Stomach smooth muscle (tissue), 2 donors: ENCODE results near the gene RNH1.

Source experiments
- H3K27ac ChIP-seq: one replicate; pipeline ENCODE4 v1.7.0; 2013; ENCODE audit warnings: mild to moderate bottlenecking, low read length, inconsistent platforms
- H3K27me3 ChIP-seq, 2 donors: one replicate each; pipeline ENCODE4 v1.7.0; 2013; ENCODE audit warnings: low read length in 2 of 2; ENCODE audit not compliant: insufficient read depth in 2 of 2, control insufficient read depth in 1 of 2
- H3K36me3 ChIP-seq, 2 donors: one replicate each; pipeline ENCODE4 v1.7.0; 2013; ENCODE audit warnings: low read length in 2 of 2; ENCODE audit not compliant: control insufficient read depth in 2 of 2, insufficient read depth in 2 of 2
- H3K4me1 ChIP-seq: one replicate; pipeline ENCODE4 v1.7.0; 2013; ENCODE audit warnings: low read length; ENCODE audit not compliant: control insufficient read depth, insufficient read depth
- H3K4me3 ChIP-seq, 2 donors: one replicate each; pipeline ENCODE4 v1.7.0; 2013; ENCODE audit warnings: low read length in 2 of 2
- H3K9ac ChIP-seq, 2 donors: one replicate each; pipeline ENCODE4 v1.7.0; 2013; ENCODE audit warnings: low read length in 2 of 2, mild to moderate bottlenecking in 1 of 2
- H3K9me3 ChIP-seq, 2 donors: one replicate each; pipeline ENCODE4 v1.7.0; 2013; ENCODE audit warnings: low read length in 2 of 2; ENCODE audit not compliant: control insufficient read depth in 2 of 2
- donor health status: healthy.
- donor health status: Pancreatic carcinoma.

RNH1 gene

GRCh38 chr11:461626-462025 lies 45.4 kb downstream of the RNH1 start:
- no peak overlapping the region for H3K9ac ChIP-seq
- no peaks in the 10 kb centered on the region for H3K27me3 ChIP-seq
- H3K4me1 ChIP-seq, result no peaks in the 10 kb centered on the region
- no peak overlapping the region for H3K4me3 ChIP-seq
- no peak overlapping the region for H3K27ac ChIP-seq
- H3K9me3 ChIP-seq, result no peaks in the 10 kb centered on the region
- H3K36me3 ChIP-seq, result peaks cover 13 to 17% of the 10 kb centered on the region in 2 donors

- H3K27me3 ChIP-seq, result no peaks in the 10 kb centered on the region
- no peaks in the 10 kb centered on the region for H3K9me3 ChIP-seq
- no peak overlapping the region for H3K27ac ChIP-seq
- no peaks in the 10 kb centered on the region for H3K4me1 ChIP-seq
- H3K36me3 ChIP-seq, result peaks cover 13 to 17% of the 10 kb centered on the region in 2 donors
- H3K9ac ChIP-seq, result no peak overlapping the region
- no peak overlapping the region for H3K4me3 ChIP-seq
These were observed 46.5 kb downstream of the RNH1 start for GRCh38 chr11:460331-461199.

GRCh38 chr11:459511-460220 lies 47.4 kb downstream of the RNH1 start:
- no peaks in the 10 kb centered on the region for H3K9me3 ChIP-seq
- H3K27me3 ChIP-seq, result no peaks in the 10 kb centered on the region
- H3K27ac ChIP-seq, result no peak overlapping the region
- H3K9ac ChIP-seq, result no peak overlapping the region
- H3K36me3 ChIP-seq, result peaks cover 11 to 14% of the 10 kb centered on the region in 2 donors
- H3K4me3 ChIP-seq, result no peak overlapping the region
- H3K4me1 ChIP-seq, result no peaks in the 10 kb centered on the region

DNA sequence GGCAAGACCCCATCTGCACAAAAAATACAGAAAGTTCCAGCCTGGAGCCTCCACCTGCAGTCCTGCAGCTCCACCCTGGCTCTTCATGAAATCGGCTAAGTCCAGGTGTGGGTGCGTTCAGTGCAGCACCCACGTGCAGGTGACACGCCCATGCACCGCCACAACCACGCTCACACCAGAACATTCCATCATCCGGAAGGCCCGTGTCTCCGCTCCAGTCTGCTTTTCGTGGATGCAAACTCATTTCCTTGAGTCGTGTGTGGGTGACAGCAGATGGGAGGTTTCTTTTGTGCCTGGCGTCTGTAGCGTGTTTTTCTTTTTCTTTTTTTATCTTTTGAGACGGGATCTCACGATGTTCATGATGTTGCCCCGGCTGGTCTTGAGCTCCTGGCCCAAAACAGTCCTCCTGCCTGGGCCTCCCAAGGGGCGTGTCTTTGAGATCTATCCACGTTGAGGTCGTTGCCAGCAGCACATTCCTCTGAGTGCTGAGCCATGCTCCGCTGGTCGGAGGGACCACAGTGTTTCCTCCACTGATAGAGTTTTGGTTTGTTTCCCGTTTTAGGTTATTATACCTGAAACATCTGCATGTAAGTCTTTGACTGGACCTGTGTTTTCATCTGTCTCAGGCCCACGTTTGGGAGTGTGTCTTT lies 49.8 kb downstream of the RNH1 start:
- H3K4me1 ChIP-seq, result peaks cover 1% of the 10 kb centered on the region
- H3K4me3 ChIP-seq, result no peak overlapping the region
- no peaks in the 10 kb centered on the region for H3K27me3 ChIP-seq
- H3K9me3 ChIP-seq, result no peaks in the 10 kb centered on the region
- H3K36me3 ChIP-seq, result peaks cover 18 to 24% of the 10 kb centered on the region in 2 donors
- no peak overlapping the region for H3K27ac ChIP-seq
- no peak overlapping the region for H3K9ac ChIP-seq

DNA sequence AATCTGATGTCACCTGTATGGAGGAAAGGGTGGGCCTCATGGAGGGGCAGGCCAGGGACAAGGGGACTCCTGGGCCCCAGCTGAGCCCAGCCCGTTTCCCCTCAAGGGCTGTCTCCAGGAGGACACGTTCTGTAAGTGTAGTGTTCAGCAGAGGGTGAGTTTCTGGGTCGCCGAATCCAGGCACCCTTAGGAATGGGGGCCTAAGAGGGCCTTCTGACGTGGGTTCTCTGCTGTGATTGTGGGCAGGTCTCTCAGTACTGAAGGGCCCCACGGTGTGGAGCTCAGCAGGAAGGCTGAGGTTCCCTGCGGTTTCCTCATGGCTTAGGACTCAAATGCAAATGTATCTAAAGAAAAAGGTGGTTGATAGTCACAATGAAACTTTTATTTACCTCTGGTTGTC lies 50.5 kb downstream of the RNH1 start:
- no peak overlapping the region for H3K4me3 ChIP-seq
- peaks cover 17 to 24% of the 10 kb centered on the region in 2 donors for H3K36me3 ChIP-seq
- no peaks in the 10 kb centered on the region for H3K9me3 ChIP-seq
- peaks cover 6% of the 10 kb centered on the region for H3K4me1 ChIP-seq
- H3K9ac ChIP-seq, result no peak overlapping the region
- H3K27ac ChIP-seq, result no peak overlapping the region
- H3K27me3 ChIP-seq, result no peaks in the 10 kb centered on the region

DNA sequence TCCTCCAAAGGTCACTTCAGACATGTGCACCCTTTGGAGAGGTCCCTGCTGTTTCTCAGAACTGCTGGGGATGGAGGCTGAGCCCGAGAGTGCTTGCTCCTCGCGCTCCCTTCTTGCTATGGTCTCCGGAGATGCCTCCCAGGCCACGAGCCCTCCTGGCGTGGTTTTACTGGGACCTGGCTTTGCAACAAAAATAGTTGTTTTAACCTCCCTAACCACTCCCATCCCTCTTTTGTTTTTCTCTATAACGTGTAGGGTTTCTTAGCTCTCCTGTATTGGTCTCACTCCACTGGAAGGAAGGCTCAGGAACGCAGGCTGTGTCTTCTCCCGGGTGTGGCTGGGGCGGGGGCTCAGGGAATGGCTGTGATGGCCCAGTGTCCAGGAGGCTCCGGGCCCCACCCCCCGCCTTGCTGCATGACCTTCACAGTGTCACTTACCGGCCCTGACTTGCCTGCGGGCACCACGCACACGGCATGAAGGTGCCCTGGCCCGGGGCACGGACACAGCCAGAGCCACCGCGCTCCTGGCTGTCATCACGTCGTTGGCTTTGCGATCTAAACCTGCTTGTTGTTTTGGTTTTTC lies 51.4 kb downstream of the RNH1 start:
- Histone ChIP-seq H3K27ac (no peak overlapping the region), H3K36me3 (peaks cover 9 to 15% of the 10 kb centered on the region in 2 donors), H3K9me3 (no peaks in the 10 kb centered on the region), H3K9ac (no peak overlapping the region), H3K27me3 (no peaks in the 10 kb centered on the region), H3K4me3 (no peak overlapping the region), H3K4me1 (peaks cover 14% of the 10 kb centered on the region)

DNA sequence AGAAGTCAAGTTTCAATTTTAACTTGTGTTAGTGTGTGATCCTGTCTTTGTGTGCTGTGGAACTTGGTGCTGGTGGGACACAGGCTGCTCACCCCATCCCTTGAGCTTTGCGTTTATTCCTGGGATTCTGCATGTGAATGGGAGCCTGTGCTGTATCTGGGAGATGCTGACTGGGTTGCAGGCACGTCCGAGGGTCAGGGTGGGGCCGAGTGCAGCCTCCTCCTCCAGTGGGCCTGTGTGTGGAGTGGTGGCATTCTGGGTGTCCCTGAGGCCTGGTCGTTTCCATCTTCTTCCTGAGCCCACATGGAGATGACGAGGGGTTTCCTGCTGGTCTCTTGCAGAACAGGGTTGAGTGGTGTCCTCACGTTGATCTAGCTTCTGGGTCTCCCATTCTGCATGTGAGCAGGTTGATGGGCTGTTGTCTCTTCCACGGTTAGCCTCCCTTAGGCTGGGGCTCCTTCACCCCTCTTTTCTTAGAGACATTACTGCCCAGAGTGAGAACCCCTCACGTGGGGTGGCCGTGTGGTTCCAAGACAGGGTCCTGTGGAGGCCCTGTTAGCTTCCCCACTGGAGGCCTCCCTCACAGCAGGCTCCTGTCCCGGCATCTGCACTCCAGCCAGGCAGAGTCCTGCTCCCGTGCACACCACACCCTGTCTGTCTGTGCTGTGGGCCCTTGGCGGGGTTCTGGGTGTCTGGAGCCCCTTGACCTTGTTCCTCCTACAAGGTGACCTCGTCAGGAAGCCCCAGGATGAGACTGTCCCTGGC lies 52.1 kb downstream of the RNH1 start:
- no peaks in the 10 kb centered on the region for H3K9me3 ChIP-seq
- H3K4me1 ChIP-seq, result peaks cover 15% of the 10 kb centered on the region
- no peaks in the 10 kb centered on the region for H3K27me3 ChIP-seq
- no peak overlapping the region for H3K9ac ChIP-seq
- H3K36me3 ChIP-seq, result peaks cover 4 to 13% of the 10 kb centered on the region in 2 donors
- no peak overlapping the region for H3K4me3 ChIP-seq
- no peak overlapping the region for H3K27ac ChIP-seq

DNA sequence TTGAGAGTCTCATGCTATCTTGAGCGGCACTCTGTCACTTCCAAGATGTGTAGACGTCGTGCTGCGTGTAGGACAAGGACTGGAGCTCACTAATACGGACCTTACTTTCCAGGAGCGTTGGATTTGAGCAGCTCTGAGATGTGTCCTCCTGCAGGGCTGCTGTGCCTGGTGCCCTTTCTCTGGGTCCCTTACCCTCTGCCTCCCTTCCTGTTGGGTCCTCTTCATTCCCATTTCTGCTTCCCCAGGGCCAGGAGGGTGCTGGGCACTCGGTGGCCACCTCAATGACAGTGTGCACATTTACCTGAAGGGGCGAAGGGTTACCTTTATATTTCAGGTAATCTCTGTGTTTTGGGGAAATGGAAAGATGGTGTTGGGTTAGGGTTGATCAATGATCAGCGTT lies 53.0 kb downstream of the RNH1 start:
- no peak overlapping the region for H3K9ac ChIP-seq
- H3K4me1 ChIP-seq, result peaks cover 22% of the 10 kb centered on the region
- no peaks in the 10 kb centered on the region for H3K27me3 ChIP-seq
- H3K9me3 ChIP-seq, result no peaks in the 10 kb centered on the region
- H3K4me3 ChIP-seq, result no peak overlapping the region
- H3K27ac ChIP-seq, result no peak overlapping the region
- H3K36me3 ChIP-seq, result peaks cover 4 to 13% of the 10 kb centered on the region in 2 donors

DNA sequence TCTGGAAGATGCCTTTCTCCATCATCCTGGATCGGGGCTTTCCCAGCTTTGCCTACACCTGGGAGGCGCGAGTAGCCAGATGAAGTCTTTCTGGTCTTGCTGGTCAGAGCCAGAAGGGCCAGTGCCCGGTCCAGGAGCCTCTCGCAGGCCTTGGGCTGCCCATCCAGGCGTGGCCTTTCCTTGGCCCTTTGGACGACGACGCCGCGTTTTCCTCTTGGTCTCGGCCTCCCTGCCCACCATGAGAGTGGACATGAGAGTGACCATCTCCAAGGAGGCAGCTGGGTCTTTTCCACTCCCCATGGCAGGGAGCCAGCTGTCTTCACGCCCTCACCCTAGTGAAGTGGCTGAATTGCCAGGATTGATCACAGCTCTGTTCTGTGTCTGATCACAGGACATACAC lies 53.5 kb downstream of the RNH1 start:
- H3K9ac ChIP-seq, result no peak overlapping the region
- H3K36me3 ChIP-seq, result peaks cover 4 to 13% of the 10 kb centered on the region in 2 donors
- no peak overlapping the region for H3K4me3 ChIP-seq
- H3K27ac ChIP-seq, result no peak overlapping the region
- peaks cover 25% of the 10 kb centered on the region for H3K4me1 ChIP-seq
- H3K27me3 ChIP-seq, result no peaks in the 10 kb centered on the region
- H3K9me3 ChIP-seq, result no peaks in the 10 kb centered on the region
